HG02610 (cell line): ENCODE results near the gene CHST12.
"Not testable (repeated sequence)": the region's sequence is repeated elsewhere in the genome, so short reads cannot be mapped to it uniquely, and the experiment has no call there.

Experiments
- ATAC-seq: cut with Tn5 transposase; IDR thresholded peaks from one replicate; pipeline ENCODE4 v1.9.1; 2021; ENCODE audit warnings: mild to moderate bottlenecking, moderate library complexity; ENCODE audit not compliant: unreplicated experiment

The CHST12 gene

DNA sequence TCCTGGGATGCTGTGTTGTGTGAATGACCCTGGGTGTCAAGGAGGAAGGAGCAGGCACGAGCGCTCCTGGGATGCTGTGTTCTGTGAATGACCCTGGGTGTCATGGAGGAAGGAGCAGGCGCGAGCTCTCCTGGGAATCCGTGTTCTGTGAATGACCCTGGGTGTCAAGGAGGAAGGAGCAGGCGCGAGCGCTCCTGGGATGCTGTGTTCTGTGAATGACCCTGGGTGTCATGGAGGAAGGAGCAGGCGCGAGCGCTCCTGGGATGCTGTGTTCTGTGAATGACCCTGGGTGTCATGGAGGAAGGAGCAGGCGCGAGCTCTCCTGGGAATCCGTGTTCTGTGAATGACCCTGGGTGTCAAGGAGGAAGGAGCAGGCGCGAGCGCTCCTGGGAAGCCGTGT lies 25.9 kb upstream of the CHST12 start:
- not testable (repeated sequence) for ATAC-seq

DNA sequence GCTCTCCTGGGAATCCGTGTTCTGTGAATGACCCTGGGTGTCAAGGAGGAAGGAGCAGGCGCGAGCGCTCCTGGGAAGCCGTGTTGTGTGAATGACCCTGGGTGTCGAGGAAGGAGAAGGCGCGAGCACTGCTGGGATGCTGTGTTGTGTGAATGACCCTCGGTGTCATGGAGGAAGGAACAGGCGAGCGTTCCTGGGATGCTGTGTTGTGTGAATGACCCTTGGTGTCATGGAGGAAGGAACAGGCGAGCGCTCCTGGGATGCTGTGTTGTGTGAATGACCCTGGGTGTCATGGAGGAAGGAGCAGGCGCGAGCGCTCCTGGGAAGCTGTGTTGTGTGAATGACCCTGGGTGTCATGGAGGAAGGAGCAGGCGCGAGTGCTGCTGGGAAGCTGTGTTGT lies 25.3 kb upstream of the CHST12 start:
- ATAC-seq: not testable (repeated sequence)

DNA sequence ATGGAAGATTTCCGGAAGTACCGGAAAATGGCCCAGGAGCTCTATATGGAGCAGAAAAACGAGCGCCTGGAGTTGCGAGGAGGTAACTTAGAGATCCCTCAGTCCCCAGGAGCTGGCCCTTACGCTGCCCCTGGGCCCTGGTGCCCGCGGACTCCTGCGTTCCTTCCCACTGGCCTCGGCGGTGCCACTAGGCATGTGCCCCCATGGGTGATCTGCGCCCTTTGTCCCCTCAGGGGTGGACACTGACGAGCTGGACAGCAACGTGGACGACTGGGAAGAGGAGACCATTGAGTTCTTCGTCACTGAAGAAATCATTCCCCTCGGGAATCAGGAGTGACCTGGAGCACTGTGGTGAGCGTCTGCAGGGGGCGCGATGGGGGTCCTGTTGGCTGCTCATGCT lies 24.2 kb upstream of the CHST12 start:
- no peak for ATAC-seq

DNA sequence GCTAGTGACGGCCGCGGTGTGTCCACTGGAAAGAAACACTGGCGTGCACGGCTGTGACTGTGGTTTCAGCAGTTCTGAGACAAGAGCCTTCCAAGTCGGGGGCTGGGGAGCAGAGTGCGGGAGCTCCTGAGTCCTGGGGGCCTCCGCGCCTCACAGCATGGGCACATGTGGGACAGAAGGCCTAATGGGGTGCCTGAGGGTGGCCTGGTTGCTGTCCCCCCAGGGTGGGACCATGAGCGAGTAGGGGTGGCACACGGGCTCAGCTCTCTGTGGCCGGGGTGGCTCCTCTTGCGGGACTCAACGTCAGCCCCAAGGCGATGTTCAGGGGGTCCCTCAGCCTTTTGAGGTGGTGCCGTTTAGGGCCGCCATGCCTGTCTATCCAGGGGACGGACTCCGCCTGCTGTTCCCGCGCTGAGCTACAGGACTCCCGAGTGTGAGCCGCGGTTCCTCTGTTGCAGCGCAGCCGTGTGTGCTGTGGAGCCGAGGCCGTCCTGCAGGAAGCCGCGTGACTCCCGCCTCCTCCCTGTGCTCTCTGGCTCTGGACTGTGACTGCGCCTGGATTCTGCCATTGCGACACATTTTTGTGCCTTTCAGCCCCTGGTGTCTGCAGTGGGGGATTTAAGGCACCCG lies 23.5 kb upstream of the CHST12 start:
- no peak for ATAC-seq

DNA sequence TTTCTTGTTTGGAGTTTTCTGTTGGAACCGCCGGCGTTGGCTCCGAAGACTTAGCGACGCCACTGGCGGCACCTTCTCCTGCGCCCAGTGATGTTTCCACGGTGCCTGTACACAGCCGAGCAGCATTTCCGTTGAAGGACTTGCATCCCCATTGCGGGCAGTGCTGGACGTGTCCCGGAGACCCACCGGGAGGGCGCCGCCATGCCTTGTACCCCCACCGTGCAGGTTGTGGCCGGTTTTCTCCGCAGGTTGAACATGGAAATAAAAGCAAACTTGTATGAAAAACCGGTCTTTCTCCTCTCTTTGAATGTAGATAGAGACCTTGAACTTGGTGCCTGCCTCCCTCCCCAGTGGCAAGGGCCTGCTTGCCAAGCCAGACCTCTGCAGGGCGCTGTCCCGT lies 22.9 kb upstream of the CHST12 start:
- ATAC-seq: no peak

DNA sequence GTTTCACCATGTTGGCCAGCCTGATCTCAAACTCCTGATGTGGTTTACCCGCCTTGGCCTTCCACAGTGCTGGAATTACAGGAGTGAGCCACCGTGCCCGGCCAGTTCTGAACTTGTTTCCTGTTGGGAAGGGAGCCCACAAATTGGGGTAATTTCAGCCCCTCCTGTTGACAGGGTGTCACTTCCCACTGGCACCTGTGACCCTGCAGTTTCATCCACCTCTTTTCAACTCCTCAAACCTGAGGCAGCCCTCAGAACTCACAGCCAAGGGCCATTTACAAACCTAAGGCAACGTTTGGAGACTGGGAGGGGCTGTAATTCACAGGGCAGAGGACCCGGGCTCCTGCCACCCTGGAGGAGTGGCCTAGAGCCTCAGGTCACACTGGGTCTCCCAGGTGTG lies 22.2 kb upstream of the CHST12 start:
- no peak for ATAC-seq

DNA sequence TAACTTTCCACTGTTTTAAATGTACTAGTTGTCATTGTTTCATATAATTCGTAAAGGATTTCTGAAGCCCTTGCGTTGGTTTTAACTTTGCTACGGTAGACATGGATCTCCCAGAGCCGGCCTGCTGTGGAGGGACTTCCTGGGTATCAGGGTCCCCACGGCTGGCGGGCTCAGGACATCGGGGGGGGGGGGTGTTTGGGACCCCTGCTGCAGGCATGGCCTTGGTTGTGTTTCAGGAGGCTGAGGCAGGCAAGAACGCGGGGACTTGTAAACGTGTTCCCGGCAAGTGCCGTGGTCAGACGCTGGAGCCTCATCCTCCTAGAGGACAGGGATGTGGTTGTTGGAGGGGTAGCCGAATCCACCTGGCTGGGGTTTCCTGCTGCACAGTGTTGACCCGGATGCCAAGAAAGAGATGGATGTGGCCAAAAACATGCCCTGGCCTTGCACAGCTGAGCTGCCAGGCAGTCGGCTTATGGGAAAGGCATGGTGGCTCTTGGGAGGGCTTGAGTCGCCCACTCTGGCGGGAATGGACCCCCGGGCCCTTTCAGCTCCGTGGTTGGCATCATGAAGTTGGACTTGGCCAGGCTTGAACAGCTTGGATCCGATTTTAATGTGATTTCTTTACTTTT lies 21.4 kb upstream of the CHST12 start:
- no peak for ATAC-seq

DNA sequence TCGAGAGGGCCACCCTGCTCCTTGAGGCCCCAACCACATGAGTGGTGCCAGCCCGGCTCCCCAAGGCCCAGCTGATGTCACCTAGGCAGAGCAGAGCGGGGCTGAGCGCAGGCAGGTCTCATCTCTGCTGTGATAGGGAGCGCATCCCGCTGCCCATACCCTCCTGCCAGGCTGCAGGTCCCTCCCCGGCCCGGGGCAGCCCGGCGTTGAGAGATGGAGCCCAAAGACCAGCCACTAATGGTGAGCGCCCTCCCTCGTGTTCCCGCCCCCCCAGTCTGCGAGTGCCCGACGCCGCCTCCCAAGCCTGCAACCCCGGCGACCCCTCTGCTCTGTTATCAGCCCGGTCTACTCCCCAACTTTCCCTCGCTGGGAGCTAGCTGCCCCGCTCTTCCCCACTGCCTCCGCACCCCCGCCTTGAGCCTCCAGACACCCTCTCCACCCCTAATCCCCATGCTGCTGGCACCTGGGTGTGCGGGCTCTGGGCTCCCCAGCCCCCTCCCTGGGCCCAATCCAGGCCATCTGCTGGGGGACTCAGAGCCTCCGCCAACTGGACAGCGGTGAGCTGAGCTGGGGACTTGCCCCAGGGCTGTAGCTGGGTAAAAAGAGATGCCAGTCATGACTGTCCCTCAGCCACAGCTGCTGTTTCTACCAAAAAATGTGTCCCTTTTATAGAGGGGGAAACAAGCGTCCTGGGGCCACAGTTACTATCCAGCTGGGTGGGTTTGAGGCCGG lies 19.7 kb upstream of the CHST12 start:
- ATAC-seq: no peak

DNA sequence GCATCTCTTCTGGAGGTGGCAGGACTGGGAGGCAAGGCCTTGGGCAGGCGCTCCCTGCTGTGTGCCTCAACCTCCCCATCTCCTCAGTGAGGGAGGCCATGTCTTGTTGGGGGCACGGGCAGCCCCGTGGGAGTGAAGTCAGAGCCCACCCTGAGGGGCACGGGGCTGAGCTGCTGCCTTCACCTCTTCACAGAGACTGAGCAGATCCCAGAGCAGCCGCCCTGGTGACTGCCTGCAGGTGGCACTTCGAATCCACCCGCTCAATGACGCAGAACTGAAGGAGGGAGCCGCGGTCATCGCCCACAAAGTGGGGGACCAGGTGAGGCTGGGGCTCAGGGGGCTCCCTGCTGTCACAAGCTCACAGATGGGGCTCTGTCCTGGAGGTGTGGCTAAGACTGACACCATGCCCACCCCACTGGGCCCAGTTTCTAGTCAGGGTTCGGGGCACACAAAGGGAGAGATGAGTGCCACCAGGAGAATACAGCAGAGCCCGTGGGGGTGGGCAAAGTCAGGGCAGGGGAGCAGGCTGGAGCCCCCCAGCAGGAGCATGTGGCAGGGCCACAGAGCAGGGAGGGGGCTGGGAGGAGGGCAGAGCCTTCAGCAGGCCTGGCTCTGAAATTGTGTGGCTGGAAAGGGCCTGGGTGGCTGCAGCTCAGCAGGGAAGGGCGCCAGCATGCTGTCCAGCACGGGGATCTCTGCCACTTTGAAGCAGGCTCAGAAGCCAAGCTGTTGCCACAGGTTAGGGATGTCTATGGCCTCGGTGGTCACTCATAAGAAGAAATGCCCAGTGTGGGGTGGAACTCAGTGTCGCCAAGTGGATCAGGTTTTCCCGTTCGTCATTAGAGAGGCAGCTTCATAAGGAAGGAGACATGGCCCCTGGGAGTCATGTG lies 18.8 kb upstream of the CHST12 start:
- ATAC-seq: no peak

DNA sequence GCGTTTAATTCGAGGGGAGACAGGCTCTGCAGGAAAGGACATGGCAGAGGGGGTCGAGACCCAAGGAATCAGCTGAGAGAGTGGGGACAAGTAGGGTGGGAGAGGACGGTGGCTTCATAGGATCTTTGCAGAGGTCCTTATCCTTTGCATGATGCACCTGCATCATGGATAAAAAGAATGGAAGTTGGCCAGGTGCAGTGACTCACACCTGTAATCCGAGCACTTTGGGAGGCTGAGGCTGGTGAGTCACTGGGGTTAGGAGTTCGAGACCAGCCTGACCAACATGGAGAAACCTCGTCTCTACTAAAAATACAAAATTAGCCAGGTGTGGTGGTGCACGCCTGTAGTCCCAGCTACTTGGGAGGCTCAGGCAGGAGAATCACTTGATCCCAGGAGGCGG lies 17.3 kb upstream of the CHST12 start:
- not testable (repeated sequence) for ATAC-seq

DNA sequence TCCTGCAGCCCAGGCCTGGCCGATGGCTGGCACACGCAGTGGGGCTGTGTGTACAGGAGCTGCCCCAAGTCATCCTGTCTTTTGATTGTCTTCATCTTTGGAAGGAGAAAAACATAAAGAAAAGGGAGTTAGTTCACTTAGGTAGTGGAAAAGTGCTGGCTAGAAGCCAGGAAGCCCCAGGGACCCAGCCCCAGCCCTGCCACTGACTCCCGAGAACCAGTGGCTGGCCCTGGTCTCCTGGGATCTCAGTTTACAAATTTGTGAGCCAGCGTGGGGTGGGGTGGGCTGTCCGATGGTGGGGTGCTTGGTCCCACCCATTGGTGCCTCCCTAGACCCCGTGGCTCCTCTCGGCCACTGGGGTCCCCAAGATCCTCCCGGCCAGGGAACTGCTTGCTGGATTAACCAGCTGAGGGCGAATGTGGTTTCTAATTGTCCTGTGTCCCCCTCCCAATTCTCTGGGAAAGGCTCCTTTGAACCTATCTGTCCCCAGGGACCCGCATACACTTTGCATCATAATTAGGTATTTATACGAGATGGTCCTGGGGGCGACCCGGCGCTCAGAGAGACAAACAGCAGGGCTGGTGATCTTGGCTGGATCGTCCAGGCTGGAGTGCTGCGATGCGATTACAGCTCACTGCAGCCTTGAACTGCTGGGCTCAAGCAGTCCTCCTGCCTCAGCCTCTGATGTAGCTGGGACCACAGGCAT lies 16.3 kb upstream of the CHST12 start:
- ATAC-seq: no peak

DNA sequence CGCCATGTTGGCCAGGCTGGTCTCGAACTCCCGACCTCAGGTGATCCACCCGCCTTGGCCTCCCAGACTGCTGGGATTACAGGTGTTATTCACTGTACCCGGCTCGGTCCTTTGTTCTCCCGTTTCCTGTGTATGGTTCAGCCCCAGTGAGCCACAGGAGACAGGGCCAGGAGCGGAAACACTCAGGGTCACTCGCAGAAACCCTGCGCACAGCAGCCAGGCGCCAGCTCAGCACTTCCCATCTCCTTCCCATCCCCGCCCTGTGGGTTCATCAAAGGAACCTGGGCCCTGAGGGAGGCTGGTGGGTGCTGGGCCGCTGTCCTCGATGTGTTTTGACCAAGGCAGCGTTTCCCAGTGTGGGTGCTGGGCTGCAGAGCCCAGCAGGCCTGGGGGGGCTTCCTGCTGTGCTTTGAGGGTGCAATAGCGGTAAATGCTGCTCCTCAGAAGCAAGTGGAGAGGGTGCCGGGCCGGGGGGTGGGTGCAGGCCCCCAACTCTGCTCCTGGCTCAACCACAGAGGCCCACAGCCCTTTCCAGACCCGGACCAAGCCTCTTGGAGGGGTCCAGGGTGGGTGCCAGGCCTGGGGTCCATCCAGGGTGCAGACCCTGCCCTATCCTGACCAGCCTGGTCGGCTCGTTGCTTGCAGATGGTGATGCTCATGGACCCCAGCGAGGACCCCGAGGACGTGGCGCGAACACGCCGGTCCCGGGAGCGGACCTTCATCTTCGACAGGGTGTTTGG lies 15.3 kb upstream of the CHST12 start:
- ATAC-seq: no peak

DNA sequence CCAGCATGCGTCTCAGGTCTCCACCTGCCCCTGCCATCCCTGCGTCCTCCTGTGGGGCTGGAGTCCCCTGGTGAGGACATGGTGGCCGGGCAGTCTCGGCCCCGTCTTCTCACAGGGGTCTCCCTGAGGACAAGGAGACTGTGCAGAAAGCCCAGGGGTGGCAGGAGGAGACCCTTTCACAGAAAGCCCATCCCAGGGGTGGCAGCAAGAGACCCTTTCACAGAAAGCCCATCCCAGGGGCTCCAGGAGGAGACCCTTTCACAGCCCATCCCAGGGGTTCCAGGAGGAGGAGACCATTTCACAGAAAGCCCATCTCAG lies 14.8 kb upstream of the CHST12 start:
- no peak for ATAC-seq

DNA sequence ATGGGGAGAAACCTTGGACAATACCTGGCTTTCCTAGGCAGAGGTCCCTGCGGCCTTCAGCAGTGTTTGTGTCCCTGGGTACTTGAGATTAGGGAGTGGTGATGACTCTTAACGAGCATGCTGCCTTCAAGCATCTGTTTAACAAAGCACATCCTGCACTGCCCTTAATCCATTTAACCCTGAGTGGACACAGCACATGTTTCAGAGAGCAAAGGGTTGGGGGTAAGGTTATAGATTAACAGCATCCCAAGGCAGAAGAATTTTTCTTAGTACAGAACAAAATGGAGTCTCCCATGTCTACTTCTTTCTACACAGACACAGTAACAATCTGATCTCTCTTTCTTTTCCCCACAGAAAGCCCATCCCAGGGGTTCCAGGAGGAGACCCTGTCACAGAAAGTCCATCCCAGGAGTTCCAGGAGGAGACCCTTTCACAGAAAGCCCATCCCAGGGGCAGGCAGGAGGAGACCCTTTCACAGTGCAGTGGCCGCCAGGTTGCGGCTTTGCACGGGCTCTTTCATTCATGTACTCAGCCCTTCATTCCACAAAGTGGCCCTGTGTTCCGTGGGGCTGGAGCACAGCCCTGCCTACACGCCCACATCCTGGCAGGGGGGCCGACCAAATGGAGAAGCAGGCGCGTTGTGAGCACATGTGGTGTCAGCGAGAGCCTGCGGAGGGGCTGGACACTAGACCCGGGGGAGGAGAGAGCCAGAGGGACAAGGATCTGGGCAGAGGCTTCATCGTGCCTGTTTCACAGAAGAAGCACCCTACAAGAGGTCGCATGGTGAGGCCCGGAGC lies 13.2 kb upstream of the CHST12 start:
- ATAC-seq: not testable (repeated sequence)

DNA sequence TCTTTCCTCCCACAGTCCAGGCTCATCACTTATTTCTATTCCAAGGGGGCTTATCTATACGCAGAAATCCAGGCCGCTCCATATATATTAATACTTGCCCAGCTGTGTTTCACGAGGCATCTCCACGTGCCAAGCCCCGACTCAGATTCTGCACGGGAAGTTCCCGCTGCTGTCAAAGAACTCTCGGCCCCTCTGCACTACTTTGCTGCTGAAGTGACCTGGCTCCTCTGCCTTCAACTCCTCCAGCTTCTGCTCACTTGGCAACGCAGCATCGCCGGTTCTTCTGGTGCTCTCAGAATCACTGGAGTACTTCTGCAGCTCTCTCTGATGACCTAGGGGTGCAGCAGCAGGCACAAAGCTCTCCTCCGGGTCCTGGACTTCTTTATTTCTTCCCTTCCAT lies 9.7 kb upstream of the CHST12 start:
- no peak for ATAC-seq

DNA sequence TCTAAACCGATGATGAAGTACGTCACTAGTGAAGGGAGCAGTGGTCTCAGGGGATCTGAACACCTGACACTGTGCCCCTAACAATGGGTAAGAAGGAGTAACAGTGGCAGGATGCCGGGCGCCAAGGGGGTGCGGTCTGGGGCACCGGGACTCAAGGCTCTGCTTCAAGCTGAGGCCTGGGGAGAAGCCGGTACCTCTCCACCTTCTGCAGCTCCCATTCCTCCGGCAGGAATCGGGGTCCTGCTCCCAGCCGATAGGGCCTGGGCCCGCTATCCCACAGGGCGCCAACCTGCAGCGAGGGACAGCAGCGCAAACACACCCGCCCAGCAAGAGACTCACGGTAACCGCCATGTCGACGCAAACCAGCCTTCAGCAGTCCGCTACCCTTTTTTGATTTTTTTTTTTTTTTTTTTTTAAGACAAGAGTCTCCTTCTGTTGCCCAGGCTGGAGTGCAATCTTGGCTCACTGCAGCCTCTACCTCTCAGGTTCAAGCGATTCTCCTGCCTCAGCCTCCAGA lies 8.8 kb upstream of the CHST12 start:
- no peak for ATAC-seq

DNA sequence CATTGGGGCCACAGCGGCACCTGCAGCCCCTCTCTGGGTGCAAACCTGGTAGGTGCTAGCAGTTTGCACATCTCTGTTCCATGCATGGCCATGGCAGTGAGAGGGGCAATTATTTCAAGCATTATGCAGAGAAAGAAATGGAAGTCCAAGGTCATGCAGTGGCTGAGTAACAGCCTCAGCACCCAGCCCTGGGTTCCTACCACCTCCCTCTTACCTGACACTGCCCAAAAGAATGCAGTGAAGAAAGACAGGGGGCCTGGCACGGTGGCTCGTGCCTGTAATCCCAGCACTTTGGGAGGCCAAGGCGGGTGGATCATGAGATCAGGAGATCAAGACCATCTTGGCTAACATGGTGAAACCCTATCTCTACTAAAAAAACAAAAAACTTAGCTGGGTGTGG lies 4.9 kb upstream of the CHST12 start:
- no peak for ATAC-seq

DNA sequence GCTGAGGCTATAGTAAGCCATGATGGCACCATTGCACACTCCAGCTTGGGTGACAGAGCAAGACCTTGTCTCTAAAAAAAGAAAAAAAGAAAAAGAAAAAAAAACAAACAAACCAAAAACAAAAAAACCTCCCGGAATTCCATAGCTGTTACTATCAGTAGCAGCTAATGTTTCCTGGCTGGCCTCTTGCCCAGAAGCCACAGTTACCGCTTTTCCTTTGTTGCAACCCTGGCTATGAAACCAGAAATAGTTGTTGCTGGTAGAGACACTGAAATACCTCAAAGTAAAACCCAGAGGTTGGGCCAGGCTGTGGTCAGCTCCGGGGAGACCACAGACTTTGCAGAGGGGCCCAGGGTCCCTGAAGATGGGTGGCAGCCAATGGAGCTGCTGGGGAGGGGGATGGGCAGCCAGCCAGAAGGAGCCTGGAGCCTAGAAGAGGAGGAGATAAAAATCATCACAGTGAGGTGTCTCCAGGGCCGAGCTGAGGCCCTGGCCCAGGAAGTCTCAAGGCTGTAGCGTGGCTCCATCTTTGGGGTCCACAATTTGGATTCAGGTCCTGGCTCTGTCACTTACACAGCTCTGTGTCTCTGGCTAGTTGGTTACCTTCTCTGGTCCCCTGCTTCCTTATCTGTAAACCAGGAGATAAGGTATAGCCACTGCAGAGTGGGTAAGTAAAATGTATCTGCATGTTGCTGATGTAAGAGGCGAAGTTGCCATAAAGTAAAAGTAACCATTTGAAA lies 3.4 kb upstream of the CHST12 start:
- no peak for ATAC-seq

DNA sequence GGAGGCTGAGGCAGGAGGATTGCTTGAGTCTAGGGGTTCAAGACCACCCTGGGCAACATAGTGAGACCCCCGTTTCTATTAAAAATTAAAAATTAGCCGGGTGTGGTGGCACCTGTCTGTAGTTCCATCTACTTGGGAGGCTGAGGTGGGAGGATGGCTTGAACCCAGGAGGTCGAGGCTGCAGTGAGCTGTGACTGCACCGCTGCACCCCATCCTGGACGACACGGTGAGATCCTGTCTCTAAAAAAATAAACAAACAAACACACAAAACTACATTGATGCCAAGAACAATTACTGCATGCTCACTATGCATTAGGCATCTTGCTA lies 761 bp upstream of the CHST12 start:
- no peak for ATAC-seq
